ENCODE data around the gene HSPA9. TPM values are rescaled to one million over a fixed set of nuclear protein-coding genes. Genes with fewer than 3 reads are reported as not detected.

Gene HSPA9
- total and polyA plus RNA-seq, 8 donors = 68.8 to 427 (median 175) TPM

DNA sequence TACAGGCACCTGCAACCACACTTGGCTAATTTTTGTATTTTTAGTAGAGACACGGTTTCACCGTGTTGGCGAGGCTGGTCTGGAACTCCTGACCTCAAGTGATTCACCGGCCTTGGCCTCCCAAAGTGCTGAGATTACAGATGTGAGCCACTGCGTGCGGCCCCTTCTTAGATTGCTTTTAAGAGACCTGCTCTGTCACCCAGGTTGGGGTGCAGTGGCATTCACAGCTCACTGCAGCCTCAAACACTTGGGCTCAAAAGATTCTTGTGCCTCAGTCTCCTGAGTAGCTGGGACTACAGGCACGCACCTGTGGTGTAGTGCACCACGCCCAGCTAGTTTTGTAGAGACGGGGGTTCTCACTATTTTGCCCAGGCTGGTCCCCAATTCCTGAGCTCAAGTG lies 11.0 kb downstream of the HSPA9 start:
- no peaks in the 10 kb centered on the region for H3K9me3 ChIP-seq
- intact Hi-C loops (cut with DNase I; ENCODE audit: low total_unique reads) = no loop called here

DNA sequence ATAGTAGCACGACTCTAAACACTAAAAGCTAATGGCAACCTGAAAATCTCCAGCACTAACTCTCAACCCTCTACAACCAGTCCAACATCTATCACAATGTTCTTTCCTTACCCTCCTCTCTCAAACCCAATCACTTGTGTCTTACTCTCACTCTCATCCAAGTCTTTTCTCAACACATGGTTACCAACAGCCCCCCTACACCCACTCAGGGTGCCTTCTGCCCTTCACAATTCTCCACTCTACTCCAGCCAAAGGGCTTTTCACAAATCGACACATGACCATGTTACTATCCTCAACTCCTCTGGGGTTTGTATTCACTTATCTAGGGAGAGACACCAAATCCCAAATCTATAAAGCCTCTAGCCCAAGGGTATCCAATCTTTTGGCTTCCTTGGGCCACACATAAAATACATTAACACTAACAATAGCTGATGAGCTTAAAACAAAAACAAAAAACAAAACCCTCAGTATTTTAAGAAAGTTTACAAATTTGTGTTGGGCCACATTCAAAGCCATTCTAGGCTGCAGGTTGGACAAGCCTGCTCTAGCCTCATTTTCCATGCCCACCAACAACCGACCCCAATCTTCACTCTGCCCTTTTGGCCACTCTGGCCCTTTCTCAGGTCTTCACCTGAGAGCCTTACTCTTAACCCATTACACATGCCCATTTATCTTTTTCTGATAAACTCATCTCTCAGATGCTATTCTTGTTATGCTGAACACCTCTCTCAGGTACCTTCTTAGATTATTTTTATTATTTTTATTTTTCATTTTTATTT lies 11.7 kb downstream of the HSPA9 start:
- intact Hi-C loops (cut with DNase I; ENCODE audit: low total_unique reads) = no loop called here
- Histone ChIP-seq H3K27ac (no peak overlapping the region), H3K27me3 (no peaks in the 10 kb centered on the region), H3K36me3 (peaks cover 70 to 100% (median 100%) of the 10 kb centered on the region in 4 donors), H3K4me1 (peaks cover 0 to 31% (median 13%) of the 10 kb centered on the region in 4 donors), H3K4me3 (no peak overlapping the region), H3K9me3 (no peaks in the 10 kb centered on the region)
- no peak for DNase-seq
- TF ChIP-seq, protein P1, sequence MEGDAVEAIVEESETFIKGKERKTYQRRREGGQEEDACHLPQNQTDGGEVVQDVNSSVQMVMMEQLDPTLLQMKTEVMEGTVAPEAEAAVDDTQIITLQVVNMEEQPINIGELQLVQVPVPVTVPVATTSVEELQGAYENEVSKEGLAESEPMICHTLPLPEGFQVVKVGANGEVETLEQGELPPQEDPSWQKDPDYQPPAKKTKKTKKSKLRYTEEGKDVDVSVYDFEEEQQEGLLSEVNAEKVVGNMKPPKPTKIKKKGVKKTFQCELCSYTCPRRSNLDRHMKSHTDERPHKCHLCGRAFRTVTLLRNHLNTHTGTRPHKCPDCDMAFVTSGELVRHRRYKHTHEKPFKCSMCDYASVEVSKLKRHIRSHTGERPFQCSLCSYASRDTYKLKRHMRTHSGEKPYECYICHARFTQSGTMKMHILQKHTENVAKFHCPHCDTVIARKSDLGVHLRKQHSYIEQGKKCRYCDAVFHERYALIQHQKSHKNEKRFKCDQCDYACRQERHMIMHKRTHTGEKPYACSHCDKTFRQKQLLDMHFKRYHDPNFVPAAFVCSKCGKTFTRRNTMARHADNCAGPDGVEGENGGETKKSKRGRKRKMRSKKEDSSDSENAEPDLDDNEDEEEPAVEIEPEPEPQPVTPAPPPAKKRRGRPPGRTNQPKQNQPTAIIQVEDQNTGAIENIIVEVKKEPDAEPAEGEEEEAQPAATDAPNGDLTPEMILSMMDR (IDR thresholded peaks at IDR 0.05) = no peak
- no peak for TF ChIP-seq POLR2A (IDR thresholded peaks at IDR 0.05)
- TF ChIP-seq POLR2AphosphoS5 (IDR thresholded peaks at IDR 0.05) = no peak
- no peak for TF ChIP-seq EP300 (IDR thresholded peaks at IDR 0.05)
- WGBS, 5 donors = 70 to 84% (median 74%) methylated on average over 3 of the region's 3 CpGs

More for the DNA sequence above, 11.0 kb downstream of the HSPA9 start:
- Histone ChIP-seq H3K36me3 (peaks cover 73 to 100% (median 100%) of the 10 kb centered on the region in 4 donors), H3K27me3 (no peaks in the 10 kb centered on the region), H3K27ac (no peak overlapping the region), H3K4me1 (peaks cover 0 to 38% (median 17%) of the 10 kb centered on the region in 4 donors), H3K4me3 (no peak overlapping the region)
- no peak for TF ChIP-seq EP300 (IDR thresholded peaks at IDR 0.05)
- no peak for TF ChIP-seq POLR2A (IDR thresholded peaks at IDR 0.05)
- TF ChIP-seq POLR2AphosphoS5 (IDR thresholded peaks at IDR 0.05) = no peak
- TF ChIP-seq, protein P1 (IDR thresholded peaks at IDR 0.05) = no peak
- no peak for DNase-seq
- WGBS, 5 donors = 69 to 88% (median 83%) methylated on average over 9 of the region's 9 CpGs

- TF ChIP-seq EP300 (IDR thresholded peaks at IDR 0.05) (no peak), POLR2A (IDR thresholded peaks at IDR 0.05) (no peak), POLR2AphosphoS5 (IDR thresholded peaks at IDR 0.05) (no peak)
- TF ChIP-seq, protein P1 (IDR thresholded peaks at IDR 0.05) = no peak
- no peak overlapping the region for H3K27ac ChIP-seq
- peaks cover 73 to 100% (median 100%) of the 10 kb centered on the region in 4 donors for H3K36me3 ChIP-seq
- no peak overlapping the region for H3K4me3 ChIP-seq
- H3K27me3 ChIP-seq = no peaks in the 10 kb centered on the region
- intact Hi-C loops (cut with DNase I; ENCODE audit: low total_unique reads) = no loop called here
- 90 to 96% (median 93%) methylated on average over 6 of the region's 6 CpGs for whole genome bisulfite sequencing, 5 donors
- H3K4me1 ChIP-seq = peaks cover 0 to 26% (median 9%) of the 10 kb centered on the region in 4 donors
- no peak for DNase-seq
- no peaks in the 10 kb centered on the region for H3K9me3 ChIP-seq
These were observed 14.2 kb downstream of the HSPA9 start for GRCh38 chr5:138560971-138561370.

DNA sequence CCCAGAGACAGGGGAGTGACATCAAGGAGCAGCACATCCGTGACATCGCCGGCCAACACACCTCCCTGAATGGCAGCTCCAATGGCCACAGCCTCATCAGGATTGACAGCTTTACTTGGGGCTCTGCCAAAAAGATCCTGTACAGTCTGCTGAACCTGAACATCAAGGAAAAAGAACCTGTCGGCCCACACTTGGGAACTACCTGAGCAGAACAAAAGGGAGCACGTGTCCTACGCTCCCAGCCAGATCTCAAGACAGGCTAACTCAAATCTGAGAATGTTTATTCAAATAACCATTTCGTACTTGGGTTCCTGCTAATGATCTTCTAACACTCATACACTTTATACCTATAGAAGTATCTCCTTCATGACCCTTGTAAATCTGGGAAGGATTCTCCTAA lies 15.3 kb downstream of the HSPA9 start:
- no peaks in the 10 kb centered on the region for H3K9me3 ChIP-seq
- peak in 1 of 2 donors; percentile 40 for DNase-seq
- no peak overlapping the region for H3K4me3 ChIP-seq
- no peak for TF ChIP-seq POLR2A (IDR thresholded peaks at IDR 0.05)
- TF ChIP-seq, protein P1 (IDR thresholded peaks at IDR 0.05) = no peak
- no peak for TF ChIP-seq EP300 (IDR thresholded peaks at IDR 0.05)
- TF ChIP-seq POLR2AphosphoS5 (IDR thresholded peaks at IDR 0.05) = no peak
- H3K36me3 ChIP-seq = peaks cover 73 to 100% (median 100%) of the 10 kb centered on the region in 4 donors
- no peaks in the 10 kb centered on the region for H3K27me3 ChIP-seq
- WGBS, 5 donors = 62 to 82% (median 75%) methylated on average over 7 of the region's 7 CpGs
- no peak overlapping the region for H3K27ac ChIP-seq
- H3K4me1 ChIP-seq = peaks cover 0 to 19% (median 4%) of the 10 kb centered on the region in 4 donors
- intact Hi-C loops (cut with DNase I; ENCODE audit: low total_unique reads) = no loop called here

Data from stomach (tissue), 9 donors.